H1 (cell line): ENCODE results near the gene INSYN1. TPM values are rescaled to one million over a fixed set of nuclear protein-coding genes. Genes with fewer than 3 reads are reported as not detected.

ENCODE experiments used
- BRCA1 ChIP-seq: IDR thresholded peaks from 2 replicates; pipeline ENCODE4 v1.6.1; 2012; ENCODE audit warnings: low read depth, low read length, improper control_type of control experiment
- CHD1 ChIP-seq: IDR thresholded peaks from 2 replicates; pipeline ENCODE4 v1.6.1; 2012; ENCODE audit warnings: low read depth, low read length, improper control_type of control experiment
- EP300 ChIP-seq, 2 experiments: IDR thresholded peaks; 1 replicate in 1 of 2; 2 replicates in 1 of 2; pipeline ENCODE4 v1.6.1; 2011 to 2012; ENCODE audit warnings: low read depth in 2 of 2, low read length in 2 of 2, mild to moderate bottlenecking in 2 of 2, borderline replicate concordance in 1 of 2, inconsistent platforms in 1 of 2, moderate library complexity in 1 of 2
- KDM4A ChIP-seq: IDR thresholded peaks from one replicate; pipeline ENCODE4 v1.7.1; 2012; ENCODE audit warnings: low read depth, mild to moderate bottlenecking, moderate library complexity, low read length, inconsistent platforms; ENCODE audit not compliant: severe bottlenecking
- NANOG ChIP-seq: IDR thresholded peaks from 2 replicates; pipeline ENCODE4 v1.6.1; 2011; ENCODE audit warnings: low read length, low read depth, mild to moderate bottlenecking, inconsistent platforms; ENCODE audit not compliant: insufficient read depth, poor library complexity, severe bottlenecking
- RFX5 ChIP-seq: IDR thresholded peaks from 2 replicates; pipeline ENCODE4 v1.6.1; 2011; ENCODE audit warnings: low read depth, low read length, improper control_type of control experiment, borderline replicate concordance
- SIRT6 ChIP-seq: IDR thresholded peaks from one replicate; pipeline ENCODE4 v1.7.1; 2012; ENCODE audit warnings: low read length, inconsistent platforms
- SP2 ChIP-seq: IDR thresholded peaks from 2 replicates; pipeline ENCODE4 v1.6.1; 2012; ENCODE audit warnings: mild to moderate bottlenecking, low read length, inconsistent platforms
- SUZ12 ChIP-seq: fragments of 200-600 bp; sonication (generic); IDR thresholded peaks from 2 replicates; pipeline ENCODE4 v1.6.1; 2012; ENCODE audit warnings: mild to moderate bottlenecking, inconsistent platforms, low read length, moderate library complexity, mixed read lengths
- TCF12 ChIP-seq: IDR thresholded peaks from 2 replicates; pipeline ENCODE4 v1.6.1; 2011; ENCODE audit warnings: low read depth, mild to moderate bottlenecking, low read length
- TEAD4 ChIP-seq: IDR thresholded peaks from 2 replicates; pipeline ENCODE4 v1.6.1; 2012; ENCODE audit warnings: low read depth, low read length, inconsistent platforms, mixed read lengths
- ZNF274 ChIP-seq: IDR thresholded peaks from 2 replicates; pipeline ENCODE4 v1.7.0; 2012; ENCODE audit warnings: low read length, borderline replicate concordance; ENCODE audit errors: extremely low read depth
- polyA plus RNA-seq, 7 experiments: library from polyadenylated mRNA; depleted of rRNA in 3 of 7; stranded (reverse) in 5 of 7; unstranded in 2 of 7; fragments of >200 nt in 5 of 7; fragments of 200-250 nt in 2 of 7; gene quantifications; 1 replicate in 5 of 7; 2 replicates in 1 of 7; 4 replicates in 1 of 7; pipeline versions ENCODE4 v1.2.1 to v1.2.3, GENCODE V29; 2011 to 2013; ENCODE audit warnings: missing spikeins in 2 of 7, mixed read lengths in 2 of 7
- total RNA-seq: library from RNA; stranded (reverse); fragmentation: NEBNext Ultra II Directional; extraction: Animal tissue kit (Norgen Biotek cat#: 25700); gene quantifications from 2 replicates; pipeline ENCODE4 v1.2.1, GENCODE V29; 2021

Gene INSYN1
- total and polyA plus RNA-seq, 2 of the 8 experiments (the other 6 are each of a cell fraction or from before 2014, with no cell fraction given), result 7.2 to 10.2 TPM

DNA sequence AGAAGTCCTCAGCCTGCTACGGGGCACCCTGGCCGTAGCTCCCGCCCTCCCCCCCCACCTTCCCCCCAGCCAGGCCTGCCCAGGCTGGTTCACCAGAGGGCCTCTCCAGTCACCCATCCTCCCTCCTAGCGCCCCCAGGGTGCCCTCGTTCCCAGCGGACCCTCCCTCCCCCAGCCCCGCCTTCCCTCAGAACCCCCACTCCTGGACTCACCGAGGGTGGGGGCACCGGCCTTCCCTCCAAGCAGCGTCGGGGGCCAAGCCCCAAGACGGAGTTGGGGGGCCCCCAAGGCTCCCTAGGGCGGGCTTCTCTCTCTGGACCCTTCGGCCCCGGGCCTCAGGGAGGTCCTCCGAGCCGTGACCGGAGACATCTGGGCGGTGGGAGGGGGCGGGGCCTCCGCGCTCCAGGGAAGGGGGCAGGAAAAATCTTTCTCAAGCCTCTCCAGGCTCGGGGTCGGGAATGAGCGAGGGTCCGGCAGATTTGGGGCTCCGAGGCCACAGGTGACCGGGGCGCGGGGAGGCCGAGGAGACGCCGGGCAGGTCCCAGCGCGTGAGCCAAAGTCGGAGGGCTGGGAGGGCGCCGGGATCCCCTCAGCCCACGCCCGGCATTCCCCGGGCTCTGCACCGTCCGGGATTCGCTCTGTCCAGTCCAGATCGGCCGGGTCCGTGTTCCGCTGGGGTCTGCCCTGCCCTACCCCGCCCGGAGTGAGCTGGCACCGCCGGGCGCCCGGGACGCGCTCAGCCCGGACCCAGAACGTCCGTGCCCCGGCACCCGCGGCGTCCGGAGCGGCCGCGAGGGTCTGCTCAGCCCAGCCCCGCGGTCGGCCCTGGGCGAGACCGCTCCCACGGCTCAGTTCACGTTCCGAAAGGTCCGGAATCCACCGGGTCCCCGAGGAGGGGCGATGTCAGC, 999 bp downstream of the INSYN1 start (continued):
- TF ChIP-seq SP2 (no peak), TEAD4 (no peak), CHD1 (no peak), SUZ12 (peak; percentile 45; the same call in 1 of the 2 replicates), EP300 (IDR thresholded peaks at IDR 0.05; ENCODE audit: borderline replicate concordance in 1 of 2, low read depth in 2 of 2, low read length in 2 of 2) (no peak), BRCA1 (no peak), TCF12 (no peak), SIRT6 (no peak), NANOG (no peak), ZNF274 (no peak), RFX5 (no peak), KDM4A (peak; percentile 90)
- TF ChIP-seq, all 59 proteins: peak for 4
